Measurements from ENCODE around the gene DCX. TPM values are rescaled to one million over a fixed set of nuclear protein-coding genes. Genes with fewer than 3 reads are reported as not detected.

The DCX gene
- total RNA-seq, 1 experiment from 2014 or later, result not detected

Other genes with a start within 250 kb of the DCX start
- gene CAPN6, start 141.7 kb downstream of the DCX start, total RNA-seq (2021; ENCODE audit: unreplicated experiment), result 0.10 TPM
- gene SERTM2, start 99.5 kb upstream of the DCX start, total RNA-seq (2021; ENCODE audit: unreplicated experiment), result not detected

Data from HCT116 (cell line).